ENCODE data around the gene ASTL.
"Not testable (repeated sequence)": the region's sequence is repeated elsewhere in the genome, so short reads cannot be mapped to it uniquely, and the experiment has no call there.

The ASTL gene

GRCh38 chr2:96174251-96175144, 36.2 kb upstream of the ASTL start:
- H3K4me2 ChIP-seq = no peak overlapping the region
- no peaks in the 10 kb centered on the region for H3K9me3 ChIP-seq
- H3K36me3 ChIP-seq = no peaks in the 10 kb centered on the region
- H3K27ac ChIP-seq = no peak overlapping the region
- no peak overlapping the region for H3K4me3 ChIP-seq
- H3K9ac ChIP-seq = no peak overlapping the region
- TF ChIP-seq Cebpa-rat (IDR thresholded peaks at IDR 0.05) = no peak
- no peaks in the 10 kb centered on the region for H4K20me1 ChIP-seq
- no peaks in the 10 kb centered on the region for H3K27me3 ChIP-seq
- H3K4me1 ChIP-seq = peaks cover 4% of the 10 kb centered on the region; the same call in 1 of the 2 replicates

GRCh38 chr2:96171831-96172230, 33.5 kb upstream of the ASTL start:
- Histone ChIP-seq H3K9me3 (no peaks in the 10 kb centered on the region), H3K27ac (no peak overlapping the region), H4K20me1 (no peaks in the 10 kb centered on the region), H3K27me3 (no peaks in the 10 kb centered on the region), H3K4me2 (no peak overlapping the region), H3K9ac (no peak overlapping the region), H3K36me3 (no peaks in the 10 kb centered on the region), H3K4me3 (no peak overlapping the region), H3K4me1 (peaks cover 10% of the 10 kb centered on the region)
- no peak for TF ChIP-seq Cebpa-rat (IDR thresholded peaks at IDR 0.05)

DNA sequence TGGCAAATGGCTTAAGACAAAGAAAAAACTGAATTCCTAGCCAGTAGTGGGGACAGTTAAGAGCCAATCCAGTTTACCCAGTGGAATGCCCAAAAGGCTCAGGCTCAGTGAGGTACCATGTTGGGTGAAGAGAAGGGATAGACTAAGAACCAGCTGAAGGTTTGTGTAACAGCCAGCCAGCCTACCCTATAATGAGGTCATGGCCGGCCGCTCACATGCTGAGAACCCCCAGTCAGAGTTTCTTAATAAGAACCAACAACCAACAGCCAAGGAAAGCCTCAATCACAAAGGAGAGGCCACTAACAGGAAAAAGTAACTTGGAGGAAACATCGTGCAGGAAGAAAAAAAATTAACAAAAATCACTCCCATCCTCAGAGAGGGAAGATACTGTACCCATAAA, 32.3 kb upstream of the ASTL start:
- Histone ChIP-seq H3K4me2 (no peak overlapping the region), H3K27me3 (no peaks in the 10 kb centered on the region), H3K27ac (no peak overlapping the region), H3K9me3 (no peaks in the 10 kb centered on the region), H3K4me1 (peaks cover 10% of the 10 kb centered on the region), H3K9ac (no peak overlapping the region), H3K36me3 (no peaks in the 10 kb centered on the region), H4K20me1 (no peaks in the 10 kb centered on the region), H3K4me3 (no peak overlapping the region)
- TF ChIP-seq Cebpa-rat (IDR thresholded peaks at IDR 0.05) = no peak

- no peak for TF ChIP-seq Cebpa-rat (IDR thresholded peaks at IDR 0.05)
- Histone ChIP-seq H4K20me1 (no peaks in the 10 kb centered on the region), H3K27me3 (no peaks in the 10 kb centered on the region), H3K9me3 (no peaks in the 10 kb centered on the region), H3K4me1 (peaks cover 11% of the 10 kb centered on the region), H3K27ac (no peak overlapping the region), H3K9ac (no peak overlapping the region), H3K4me2 (no peak overlapping the region), H3K36me3 (no peaks in the 10 kb centered on the region), H3K4me3 (no peak overlapping the region)
Observed at GRCh38 chr2:96169868-96170507, 31.7 kb upstream of the ASTL start.

GRCh38 chr2:96167407-96168013, 29.2 kb upstream of the ASTL start:
- Histone ChIP-seq H3K4me2 (no peak overlapping the region), H3K27ac (no peak overlapping the region), H3K27me3 (no peaks in the 10 kb centered on the region), H3K9me3 (no peaks in the 10 kb centered on the region), H3K36me3 (no peaks in the 10 kb centered on the region), H3K9ac (no peak overlapping the region), H3K4me3 (no peak overlapping the region), H3K4me1 (peaks cover 31% of the 10 kb centered on the region), H4K20me1 (no peaks in the 10 kb centered on the region)
- TF ChIP-seq Cebpa-rat (IDR thresholded peaks at IDR 0.05) = no peak

- H3K9me3 ChIP-seq = peaks cover 11% of the 10 kb centered on the region
- H3K27me3 ChIP-seq = no peaks in the 10 kb centered on the region
- H3K4me1 ChIP-seq = peaks cover 37% of the 10 kb centered on the region
- no peak for TF ChIP-seq Cebpa-rat (IDR thresholded peaks at IDR 0.05)
- H3K9ac ChIP-seq = peak overlapping the region; percentile 70; the same call in 1 of the 2 replicates
- no peaks in the 10 kb centered on the region for H4K20me1 ChIP-seq
- no peak overlapping the region for H3K4me3 ChIP-seq
- peak overlapping the region; percentile 83 for H3K27ac ChIP-seq
- H3K36me3 ChIP-seq = no peaks in the 10 kb centered on the region
- peak overlapping the region; percentile 76 for H3K4me2 ChIP-seq
Observed at GRCh38 chr2:96164459-96165184, 26.3 kb upstream of the ASTL start.

DNA sequence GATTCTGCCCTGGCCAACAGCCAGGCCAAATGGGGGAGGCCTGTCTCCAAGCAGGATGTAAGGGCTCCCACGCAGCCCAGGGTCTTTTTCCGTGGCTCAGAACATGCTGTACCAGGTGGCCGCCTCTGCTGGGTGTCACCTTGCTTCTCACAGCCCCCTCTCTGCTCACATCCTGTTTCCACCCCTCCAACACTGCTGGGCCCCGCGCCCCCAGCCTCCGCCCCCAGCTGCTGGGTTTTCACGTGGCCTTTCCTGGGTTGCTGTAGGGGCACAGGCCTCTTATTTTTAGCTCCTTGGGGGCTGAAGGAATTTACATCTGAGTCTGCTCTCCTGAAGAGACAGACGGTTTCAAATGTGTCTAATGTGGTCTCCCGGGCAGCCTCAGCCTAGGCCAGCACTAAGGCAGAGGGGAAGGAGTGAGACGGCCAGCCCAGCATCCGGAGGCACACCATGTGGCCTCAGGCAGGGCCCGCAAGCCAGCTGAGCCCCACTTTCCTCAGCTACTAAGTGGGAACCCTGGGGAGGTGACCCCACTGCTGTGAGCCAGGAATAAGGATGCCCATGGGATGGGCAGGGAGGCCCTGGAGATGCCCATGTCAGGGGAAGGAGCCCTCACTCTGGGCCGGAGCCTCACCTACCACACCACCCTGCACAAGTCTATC, 25.6 kb upstream of the ASTL start:
- peaks cover 11% of the 10 kb centered on the region for H3K9me3 ChIP-seq
- no peaks in the 10 kb centered on the region for H4K20me1 ChIP-seq
- H3K27ac ChIP-seq = peak overlapping the region; percentile 83
- H3K36me3 ChIP-seq = no peaks in the 10 kb centered on the region
- peak overlapping the region; percentile 70 for H3K9ac ChIP-seq
- peak overlapping the region; percentile 76 for H3K4me2 ChIP-seq
- no peaks in the 10 kb centered on the region for H3K27me3 ChIP-seq
- no peak overlapping the region for H3K4me3 ChIP-seq
- H3K4me1 ChIP-seq = peaks cover 37% of the 10 kb centered on the region
- TF ChIP-seq Cebpa-rat (IDR thresholded peaks at IDR 0.05) = no peak

DNA sequence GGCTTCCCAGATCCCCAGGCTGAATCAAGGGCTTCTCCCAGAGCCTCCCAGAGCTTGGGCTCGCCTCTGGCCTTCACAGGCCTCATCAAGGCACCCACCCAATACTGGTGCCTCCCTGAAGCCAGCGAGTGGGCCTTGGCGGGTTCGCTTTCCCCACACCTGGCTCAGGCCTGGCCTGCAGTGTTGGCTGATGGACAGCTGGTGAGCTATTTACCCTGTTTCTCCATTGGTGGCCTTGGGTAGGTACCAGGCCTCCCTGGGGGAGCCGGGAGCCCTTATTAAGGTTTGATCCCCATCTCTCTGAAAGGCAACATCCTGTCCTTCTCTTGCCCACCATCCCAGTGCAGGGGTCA, 25.1 kb upstream of the ASTL start:
- Histone ChIP-seq H3K9ac (peak overlapping the region; percentile 70; the same call in 1 of the 2 replicates), H3K4me3 (no peak overlapping the region), H3K27me3 (no peaks in the 10 kb centered on the region), H3K4me1 (peaks cover 37% of the 10 kb centered on the region), H4K20me1 (no peaks in the 10 kb centered on the region), H3K4me2 (peak overlapping the region; percentile 76), H3K9me3 (peaks cover 11% of the 10 kb centered on the region), H3K27ac (peak overlapping the region; percentile 83), H3K36me3 (no peaks in the 10 kb centered on the region)
- TF ChIP-seq Cebpa-rat (IDR thresholded peaks at IDR 0.05) = no peak

- H3K4me2 ChIP-seq = no peak overlapping the region
- H4K20me1 ChIP-seq = no peaks in the 10 kb centered on the region
- no peak overlapping the region for H3K4me3 ChIP-seq
- no peaks in the 10 kb centered on the region for H3K36me3 ChIP-seq
- 0 out of 2 replicates have a peak overlapping the region, but pooled peaks have one; percentile 6 for H3K27ac ChIP-seq
- H3K4me1 ChIP-seq = peaks cover 43% of the 10 kb centered on the region
- TF ChIP-seq Cebpa-rat (IDR thresholded peaks at IDR 0.05) = no peak
- no peak overlapping the region for H3K9ac ChIP-seq
- H3K9me3 ChIP-seq = peaks cover 11% of the 10 kb centered on the region
- no peaks in the 10 kb centered on the region for H3K27me3 ChIP-seq
Observed at GRCh38 chr2:96161898-96162297, 23.6 kb upstream of the ASTL start.

GRCh38 chr2:96160366-96160765, 22.1 kb upstream of the ASTL start:
- H3K9me3 ChIP-seq = peaks cover 11% of the 10 kb centered on the region
- not testable (repeated sequence) for H3K27me3 ChIP-seq, H3K27ac ChIP-seq, H3K4me3 ChIP-seq, H3K4me2 ChIP-seq, H3K36me3 ChIP-seq, H3K9ac ChIP-seq, H4K20me1 ChIP-seq
- H3K4me1 ChIP-seq = peaks cover 58% of the 10 kb centered on the region

All from BLaER1 (cell line).